GM12801 (cell line): ENCODE data around the gene RCAN3.

Experiments used
- TF ChIP-seq, protein P1 (sequence below): IDR thresholded peaks from one replicate; pipeline ENCODE4 v1.5.1; 2011; ENCODE audit warnings: control low read depth; ENCODE audit not compliant: insufficient read length; ENCODE audit errors: extremely low read depth

RCAN3 gene

DNA sequence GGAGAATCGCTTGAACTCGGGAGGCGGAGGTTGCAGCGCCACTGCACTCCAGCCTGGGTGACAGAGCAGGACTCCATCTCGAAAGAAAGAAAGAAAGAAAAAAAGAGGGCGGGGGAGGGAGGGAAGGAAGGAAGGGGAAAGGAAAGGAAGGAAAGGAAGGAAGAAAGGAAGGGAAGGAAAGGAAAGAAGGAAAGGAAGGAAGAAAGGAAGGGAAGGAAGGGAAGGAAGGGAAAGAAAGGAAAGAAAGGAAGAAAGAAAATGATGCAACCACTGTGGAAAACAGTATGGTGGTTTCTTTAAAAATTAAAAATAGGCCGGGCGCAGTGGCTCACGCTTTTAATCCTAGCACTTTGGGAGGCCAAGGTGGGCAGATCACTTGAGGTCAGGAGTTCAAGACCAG lies 15.2 kb upstream of the RCAN3 start:
- TF ChIP-seq, protein P1, sequence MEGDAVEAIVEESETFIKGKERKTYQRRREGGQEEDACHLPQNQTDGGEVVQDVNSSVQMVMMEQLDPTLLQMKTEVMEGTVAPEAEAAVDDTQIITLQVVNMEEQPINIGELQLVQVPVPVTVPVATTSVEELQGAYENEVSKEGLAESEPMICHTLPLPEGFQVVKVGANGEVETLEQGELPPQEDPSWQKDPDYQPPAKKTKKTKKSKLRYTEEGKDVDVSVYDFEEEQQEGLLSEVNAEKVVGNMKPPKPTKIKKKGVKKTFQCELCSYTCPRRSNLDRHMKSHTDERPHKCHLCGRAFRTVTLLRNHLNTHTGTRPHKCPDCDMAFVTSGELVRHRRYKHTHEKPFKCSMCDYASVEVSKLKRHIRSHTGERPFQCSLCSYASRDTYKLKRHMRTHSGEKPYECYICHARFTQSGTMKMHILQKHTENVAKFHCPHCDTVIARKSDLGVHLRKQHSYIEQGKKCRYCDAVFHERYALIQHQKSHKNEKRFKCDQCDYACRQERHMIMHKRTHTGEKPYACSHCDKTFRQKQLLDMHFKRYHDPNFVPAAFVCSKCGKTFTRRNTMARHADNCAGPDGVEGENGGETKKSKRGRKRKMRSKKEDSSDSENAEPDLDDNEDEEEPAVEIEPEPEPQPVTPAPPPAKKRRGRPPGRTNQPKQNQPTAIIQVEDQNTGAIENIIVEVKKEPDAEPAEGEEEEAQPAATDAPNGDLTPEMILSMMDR = no peak

DNA sequence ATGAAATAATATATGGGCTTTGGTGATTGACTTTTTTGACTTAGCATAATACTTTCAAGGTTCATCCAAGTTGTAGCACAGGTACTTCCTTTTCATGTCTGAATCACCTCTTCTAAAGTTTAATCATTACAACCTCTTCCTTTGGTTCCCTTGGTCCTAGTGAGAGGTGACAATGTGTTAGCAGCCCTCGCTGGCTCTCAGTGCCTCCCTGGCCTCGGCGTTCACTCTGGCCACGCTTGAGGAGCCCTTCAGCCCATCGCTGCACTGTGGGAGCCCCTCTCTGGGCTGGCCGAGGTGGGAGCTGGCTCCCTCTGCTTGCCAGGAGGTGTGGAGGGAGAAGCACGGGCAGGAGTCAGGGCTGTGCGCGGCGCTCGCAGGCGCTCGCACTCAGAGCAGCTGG lies 13.0 kb upstream of the RCAN3 start:
- TF ChIP-seq, protein P1 = no peak

DNA sequence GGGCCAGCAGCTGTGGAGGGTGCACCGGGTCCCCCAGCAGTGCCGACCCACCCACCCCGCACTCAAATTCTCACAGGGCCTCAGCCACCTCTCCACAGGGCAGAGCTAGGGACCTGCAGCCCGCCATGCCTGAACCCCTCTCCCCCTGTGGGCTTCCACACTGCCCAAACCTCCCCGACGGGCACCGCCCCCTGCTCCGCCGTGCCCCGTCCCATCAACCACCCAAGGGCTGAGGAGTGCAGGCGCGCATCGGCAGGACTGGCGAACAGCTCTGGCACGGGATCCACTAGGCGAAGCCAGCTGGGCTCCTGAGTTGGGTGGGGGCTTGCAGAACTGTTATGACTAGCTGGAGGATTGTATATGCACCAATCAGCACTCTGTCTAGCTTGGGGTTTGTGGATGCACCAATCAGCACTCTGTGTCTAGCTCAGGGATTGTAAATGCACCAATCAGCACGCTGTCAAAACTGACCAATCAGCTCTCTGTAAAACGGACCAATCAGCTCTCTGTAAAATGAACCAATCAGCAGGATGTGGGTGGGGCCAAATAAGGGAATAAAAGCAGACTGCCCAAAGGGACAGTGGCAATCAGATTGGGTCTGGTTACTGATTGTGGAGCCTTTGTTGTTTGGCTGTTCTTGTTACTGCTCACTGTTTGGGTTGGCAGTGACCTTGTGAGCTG lies 12.4 kb upstream of the RCAN3 start:
- TF ChIP-seq, protein P1 = no peak

DNA sequence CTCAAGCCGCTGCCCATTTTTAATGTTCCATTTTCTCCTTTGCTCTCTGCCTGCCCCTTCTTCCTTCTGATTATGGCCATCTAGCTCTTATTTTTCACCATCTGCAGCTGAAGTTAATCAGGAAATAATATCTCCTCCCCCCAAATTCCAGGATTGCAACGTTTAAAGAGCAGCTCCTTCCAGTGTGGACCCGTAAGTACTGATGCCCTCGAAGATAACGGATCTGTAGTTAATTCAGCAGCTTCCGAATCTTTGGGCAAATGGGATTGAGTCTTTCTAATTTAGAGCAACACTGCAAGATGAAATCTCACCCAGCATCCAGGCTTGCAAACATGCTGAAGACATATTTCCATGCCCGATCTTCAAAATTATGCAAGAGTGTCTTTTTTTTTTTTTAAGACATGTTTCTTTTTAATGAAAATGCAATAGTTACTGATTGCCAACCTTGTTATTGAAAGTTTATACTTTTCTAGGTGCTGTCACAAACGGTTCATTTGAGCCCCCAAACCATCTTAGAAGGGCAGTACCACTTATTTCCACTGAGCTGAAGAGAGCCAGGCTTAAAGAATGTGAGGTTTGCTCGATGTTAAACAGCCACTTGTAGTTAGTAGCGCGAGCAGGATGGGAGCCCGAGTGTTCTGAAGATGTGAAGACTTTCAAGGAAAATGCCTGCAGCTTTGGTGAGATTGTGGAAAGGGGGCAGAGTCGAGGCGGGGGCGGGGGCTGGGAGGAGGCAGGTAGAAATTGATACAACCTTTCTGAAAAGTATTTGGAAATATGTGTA lies 10.9 kb upstream of the RCAN3 start:
- TF ChIP-seq, protein P1 = no peak

DNA sequence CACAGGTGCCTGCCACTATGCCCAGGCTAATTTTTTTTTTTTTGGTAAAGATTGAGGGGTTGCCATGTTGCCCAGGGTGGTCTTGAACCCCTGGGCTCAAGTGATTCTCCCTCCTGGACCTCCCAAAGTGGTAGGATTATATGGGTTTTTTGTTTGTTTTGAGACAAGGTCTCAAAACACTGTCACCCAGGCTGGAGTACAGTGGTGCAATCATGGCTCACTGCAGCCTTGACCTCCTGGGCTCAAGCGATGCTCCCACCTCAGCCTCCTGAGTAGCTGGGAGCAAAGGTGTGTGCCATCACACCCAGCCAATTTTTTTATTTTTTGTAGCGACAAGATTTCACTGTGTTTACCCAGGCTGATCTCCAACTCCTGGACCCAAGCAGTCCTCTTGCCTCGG lies 8.9 kb upstream of the RCAN3 start:
- TF ChIP-seq, protein P1 = no peak

DNA sequence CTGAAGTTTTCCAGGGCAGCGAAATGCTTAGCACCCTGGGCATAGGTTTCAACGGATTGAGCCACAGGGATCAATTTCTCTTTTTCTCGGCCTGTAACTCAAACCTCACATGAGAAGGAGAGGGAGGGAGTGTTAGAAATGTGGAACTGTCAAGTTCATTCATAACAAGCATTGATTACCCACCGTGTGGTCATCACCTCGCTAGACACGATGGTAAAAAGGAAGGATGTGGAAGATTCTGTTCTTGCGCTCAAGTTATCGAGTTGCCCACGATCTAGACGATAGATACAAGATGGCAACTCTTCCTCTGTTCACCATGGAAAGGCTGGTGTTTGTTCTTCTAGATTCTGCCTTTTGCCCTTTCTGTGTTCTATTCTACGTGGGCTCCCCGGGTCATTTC lies 4.0 kb upstream of the RCAN3 start:
- TF ChIP-seq, protein P1 = no peak

DNA sequence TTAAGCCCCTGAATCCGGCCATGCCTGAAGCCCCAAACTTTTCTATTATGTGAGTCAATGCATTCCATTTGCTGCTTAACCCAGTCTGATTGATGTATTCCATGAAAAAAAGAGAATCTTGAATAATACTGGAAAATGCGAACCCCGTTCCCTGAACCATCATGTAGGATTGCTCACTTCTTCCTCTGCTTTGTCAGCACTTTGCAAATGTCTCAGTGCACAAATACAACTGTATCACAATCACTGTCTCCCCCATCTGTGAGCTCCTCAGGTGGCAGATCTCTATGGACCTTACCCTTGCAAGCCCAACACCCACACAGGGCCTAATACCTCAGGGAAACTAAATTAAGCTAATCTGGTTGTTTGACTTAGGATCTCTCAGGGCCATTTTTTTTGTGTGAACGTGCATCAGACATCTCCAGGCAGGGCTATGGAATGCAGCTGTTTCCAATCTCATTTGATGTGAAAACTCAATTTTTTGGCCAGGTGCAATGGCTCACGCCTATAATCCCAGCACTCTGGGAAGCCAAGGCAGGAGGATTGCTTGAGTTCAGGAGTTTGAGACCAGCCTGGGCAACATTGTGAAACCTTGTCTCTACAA lies 2.1 kb upstream of the RCAN3 start:
- TF ChIP-seq, protein P1 = no peak
